Endothelial cell of umbilical vein (primary cell): ENCODE measurements around the gene SLC9A1. TPM values are rescaled to one million over a fixed set of nuclear protein-coding genes. Genes with fewer than 3 reads are reported as not detected.

Source experiments
- BruUV-seq: library from RNA; stranded (reverse); fragments of 400-500 nt; replicated peaks from 2 replicates; lab custom pipeline; 2021; lab: Mats Ljungman, UMichigan
- CTCF ChIA-PET: fragments of 300-600, 350-600 bp; sonication (Branson Sonifier 250); formaldehyde crosslinking; loops from one replicate; lab custom pipeline; 2021; ENCODE audit warnings: antibody characterized with exemption, inconsistent platforms; lab: Charles Lee
- POLR2A ChIA-PET: fragments of 300-600, 350-600 bp; sonication (Branson Sonifier 250); formaldehyde crosslinking; loops from one replicate; lab custom pipeline; 2021; ENCODE audit warnings: antibody characterized with exemption, inconsistent platforms; lab: Charles Lee
- DNase-seq: peaks from one replicate; pipeline ENCODE4 v3.0.0-alpha.2; 2011; ENCODE audit warnings: low read depth, low spot score
- FAIRE-seq: peaks from 2 replicates; lab custom pipeline; 2011; peaks lifted over from hg19 to GRCh38; lab: Jason Lieb, UNC
- H2AFZ ChIP-seq: 2 replicates; pipeline ENCODE4 v1.6.0; 2012; ENCODE audit warnings: low read depth, low read length, control low read depth, inconsistent platforms
- H3K27ac ChIP-seq: 2 replicates; pipeline ENCODE4 v1.5.1; 2011; ENCODE audit warnings: low read depth, mild to moderate bottlenecking, control low read depth, low read length, moderate library complexity; ENCODE audit not compliant: insufficient read depth
- H3K27me3 ChIP-seq, 2 experiments: 2 replicates each; pipeline versions ENCODE4 v1.6.0 to v1.6.1; 2011; ENCODE audit warnings: low read length in 2 of 2, mixed read lengths in 1 of 2; ENCODE audit not compliant: control insufficient read depth in 2 of 2, insufficient read depth in 2 of 2
- H3K36me3 ChIP-seq, 2 experiments: 2 replicates in 1 of 2; 3 replicates in 1 of 2; pipeline ENCODE4 v1.5.1; 2011; ENCODE audit warnings: low read length in 2 of 2, mild to moderate bottlenecking in 1 of 2, moderate library complexity in 1 of 2; ENCODE audit not compliant: control insufficient read depth in 2 of 2, insufficient read depth in 2 of 2; ENCODE audit errors: extremely low read depth in 1 of 2
- H3K4me1 ChIP-seq: 3 replicates; pipeline ENCODE4 v1.5.1; 2011; ENCODE audit warnings: mild to moderate bottlenecking, low read length; ENCODE audit not compliant: control insufficient read depth, insufficient read depth; ENCODE audit errors: extremely low read depth
- H3K4me2 ChIP-seq: 2 replicates; pipeline ENCODE4 v1.6.1; 2011; ENCODE audit warnings: low read length, control low read depth, mixed read lengths; ENCODE audit not compliant: insufficient read depth
- H3K4me3 ChIP-seq, 3 experiments: fragments of 200-600 bp in 1 of 3; sonication (generic), shearing (Covaris generic) in 1 of 3; replicated peaks in 1 of 3; 2 replicates each; pipeline ENCODE4 v1.5.1; 2011 to 2016; ENCODE audit warnings: control low read depth in 3 of 3, low read length in 3 of 3, mild to moderate bottlenecking in 2 of 3, inconsistent platforms in 1 of 3, low read depth in 1 of 3, moderate library complexity in 1 of 3; ENCODE audit not compliant: insufficient read depth in 1 of 3
- H3K79me2 ChIP-seq: 2 replicates; pipeline ENCODE4 v1.6.0; 2012; ENCODE audit warnings: low read length, inconsistent platforms; ENCODE audit not compliant: control insufficient read depth, insufficient read depth
- H3K9ac ChIP-seq: replicated peaks from 2 replicates; pipeline ENCODE3; 2011; ENCODE audit warnings: low read length, control low read depth; ENCODE audit not compliant: insufficient read depth; ENCODE audit errors: extremely low read depth
- H3K9me1 ChIP-seq: replicated peaks from 3 replicates; pipeline ENCODE4 v1.6.0; 2011; ENCODE audit warnings: mild to moderate bottlenecking, low read length; ENCODE audit not compliant: control insufficient read depth, insufficient read depth; ENCODE audit errors: extremely low read depth
- H3K9me3 ChIP-seq: replicated peaks from 2 replicates; pipeline ENCODE4 v1.5.1; 2012; ENCODE audit warnings: low read length, inconsistent platforms; ENCODE audit not compliant: control insufficient read depth, insufficient read depth
- H4K20me1 ChIP-seq: replicated peaks from 2 replicates; pipeline ENCODE3; 2011; ENCODE audit warnings: mild to moderate bottlenecking, low read length; ENCODE audit not compliant: control insufficient read depth, insufficient read depth; ENCODE audit errors: extremely low read depth
- EZH2 ChIP-seq: IDR thresholded peaks from 2 replicates; pipeline ENCODE4 v1.6.1; 2012; ENCODE audit warnings: borderline replicate concordance, low read depth, mild to moderate bottlenecking, moderate library complexity, low read length, inconsistent platforms; ENCODE audit not compliant: severe bottlenecking
- GATA2 ChIP-seq: IDR thresholded peaks from 2 replicates; pipeline ENCODE4 v1.7.0; 2011; ENCODE audit warnings: low read depth, mild to moderate bottlenecking, moderate library complexity, mixed read lengths, low read length; ENCODE audit not compliant: insufficient read length, insufficient read depth
- MYC ChIP-seq: IDR thresholded peaks from one replicate; pipeline ENCODE4 v1.6.1; 2011; ENCODE audit warnings: mild to moderate bottlenecking, low read depth, low read length
- POLR2AphosphoS5 ChIP-seq: IDR thresholded peaks from 2 replicates; pipeline ENCODE4 v1.6.1; 2012; ENCODE audit warnings: low read depth, mild to moderate bottlenecking, control low read depth, low read length, moderate library complexity; ENCODE audit not compliant: insufficient read depth
- dilution Hi-C: fragments of 300-500 bp; cut with MboI; formaldehyde crosslinking; loops from one replicate; pipeline ENCODE4 v1.15.0; 2019; ENCODE audit warnings: low sequenced_read_pairs; ENCODE audit not compliant: extremely low pct_ligation_motif_present
- intact Hi-C: fragments of 100-400 bp; cut with micrococcal nuclease; formaldehyde crosslinking; loops from one replicate; pipeline ENCODE4 v1.10.0; 2022
- polyA plus RNA-seq, 4 experiments: library from polyadenylated mRNA; depleted of rRNA in 3 of 4; stranded (reverse) in 3 of 4; unstranded in 1 of 4; fragments of >200 nt; gene quantifications; 2 replicates each; pipeline versions ENCODE4 v1.2.1 to v1.2.3, GENCODE V29; 2011 to 2012; ENCODE audit warnings: missing spikeins in 1 of 4
- total RNA-seq: library from RNA; stranded (reverse); gene quantifications from 2 replicates; pipeline ENCODE4 v1.2.3, GENCODE V29; 2021
- TF ChIP-seq, protein P1 (sequence below), 2 donors: IDR thresholded peaks; 1 replicate in 1 of 2; 2 replicates in 1 of 2; pipeline ENCODE4 v1.5.1; 2011; ENCODE audit warnings: low read length in 2 of 2, mild to moderate bottlenecking in 2 of 2, moderate library complexity in 2 of 2, control low read depth in 1 of 2, inconsistent platforms in 1 of 2, low read depth in 1 of 2; ENCODE audit not compliant: insufficient read depth in 1 of 2; ENCODE audit errors: extremely low read depth in 1 of 2

The SLC9A1 gene
- total and polyA plus RNA-seq, 2 donors (not counting 3 experiments of a cell fraction or from before 2014, with no cell fraction given), result 22.8 to 59.2 TPM

DNA sequence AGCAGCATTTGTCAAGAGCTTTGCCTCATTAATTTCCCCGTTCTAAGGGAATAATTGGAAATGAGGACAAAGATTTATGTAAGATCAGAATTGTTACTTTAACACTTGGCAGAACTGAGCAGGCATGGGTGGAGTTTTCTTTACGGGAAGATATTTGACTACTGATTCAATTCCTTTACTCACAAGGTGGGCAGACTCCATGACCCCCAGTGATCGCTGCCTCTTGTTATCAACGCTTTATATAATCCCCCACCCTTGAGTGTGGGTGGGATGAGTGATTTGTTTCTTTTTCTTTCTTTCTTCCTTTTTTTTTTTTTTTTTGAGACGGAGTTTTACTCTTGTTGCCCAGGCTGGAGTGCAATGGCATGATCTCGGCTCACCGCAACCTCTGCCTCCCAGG is 77.0 kb downstream of the SLC9A1 start:
- H3K4me2 ChIP-seq, result no peak overlapping the region
- no TSS peak for BruUV-seq
- ChIA-PET POLR2A (no interaction called here), CTCF (interaction anchor here (1.2 to 4.6 kb wide), 2 partner anchors 20 to 33 kb away, joined by 4 to 31 read pairs; no protein-coding TSS in a partner anchor)
- no peaks in the 10 kb centered on the region for H4K20me1 ChIP-seq
- no peak for DNase-seq
- intact Hi-C loops (no loop called here), dilution Hi-C loops (no loop called here)
- no peaks in the 10 kb centered on the region for H3K4me1 ChIP-seq
- FAIRE-seq, result no peak
- no peaks in the 10 kb centered on the region for H3K79me2 ChIP-seq
- H3K9ac ChIP-seq, result no peak overlapping the region
- H3K27me3 ChIP-seq, result peaks cover 0 to 4% of the 10 kb centered on the region in 2 experiments
- no peaks in the 10 kb centered on the region for H3K36me3 ChIP-seq
- H2AFZ ChIP-seq, result no peak overlapping the region
- H3K9me1 ChIP-seq, result no peaks in the 10 kb centered on the region
- TF ChIP-seq MYC (no peak), POLR2AphosphoS5 (no peak), EZH2 (no peak), GATA2 (no peak)
- TF ChIP-seq, protein P1, sequence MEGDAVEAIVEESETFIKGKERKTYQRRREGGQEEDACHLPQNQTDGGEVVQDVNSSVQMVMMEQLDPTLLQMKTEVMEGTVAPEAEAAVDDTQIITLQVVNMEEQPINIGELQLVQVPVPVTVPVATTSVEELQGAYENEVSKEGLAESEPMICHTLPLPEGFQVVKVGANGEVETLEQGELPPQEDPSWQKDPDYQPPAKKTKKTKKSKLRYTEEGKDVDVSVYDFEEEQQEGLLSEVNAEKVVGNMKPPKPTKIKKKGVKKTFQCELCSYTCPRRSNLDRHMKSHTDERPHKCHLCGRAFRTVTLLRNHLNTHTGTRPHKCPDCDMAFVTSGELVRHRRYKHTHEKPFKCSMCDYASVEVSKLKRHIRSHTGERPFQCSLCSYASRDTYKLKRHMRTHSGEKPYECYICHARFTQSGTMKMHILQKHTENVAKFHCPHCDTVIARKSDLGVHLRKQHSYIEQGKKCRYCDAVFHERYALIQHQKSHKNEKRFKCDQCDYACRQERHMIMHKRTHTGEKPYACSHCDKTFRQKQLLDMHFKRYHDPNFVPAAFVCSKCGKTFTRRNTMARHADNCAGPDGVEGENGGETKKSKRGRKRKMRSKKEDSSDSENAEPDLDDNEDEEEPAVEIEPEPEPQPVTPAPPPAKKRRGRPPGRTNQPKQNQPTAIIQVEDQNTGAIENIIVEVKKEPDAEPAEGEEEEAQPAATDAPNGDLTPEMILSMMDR (IDR thresholded peaks at IDR 0.05; ENCODE audit: extremely low read depth in 1 of 2, insufficient read depth in 1 of 2, low read depth in 1 of 2, low read length in 2 of 2), result no peak
- H3K27ac ChIP-seq, result no peak overlapping the region
- no peak overlapping the region for H3K4me3 ChIP-seq
- no peaks in the 10 kb centered on the region for H3K9me3 ChIP-seq
